DMS 273 treated with DMSO at 0.1 percent for 48 hours (cell line): ENCODE results near the gene AFAP1.

ENCODE experiments used
- DNase-seq: peaks from one replicate; lab custom pipeline; 2025; lab: John Stamatoyannopoulos, UW

Gene AFAP1

GRCh38 chr4:7716010-7716721 lies 223.5 kb downstream of the AFAP1 start:
- DNase-seq: no peak

- DNase-seq: no peak
Measured at GRCh38 chr4:7715271-7716009, 224.2 kb downstream of the AFAP1 start.

GRCh38 chr4:7714738-7715137 lies 224.9 kb downstream of the AFAP1 start:
- DNase-seq: no peak

GRCh38 chr4:7714176-7714575 lies 225.5 kb downstream of the AFAP1 start:
- DNase-seq: no peak

GRCh38 chr4:7713757-7714156 lies 225.9 kb downstream of the AFAP1 start:
- DNase-seq: no peak

- no peak for DNase-seq
Measured at GRCh38 chr4:7712021-7712671, 227.5 kb downstream of the AFAP1 start.

- no peak for DNase-seq
Measured at GRCh38 chr4:7711307-7711963, 228.2 kb downstream of the AFAP1 start.

- DNase-seq: no peak
Measured at GRCh38 chr4:7710576-7711306, 228.9 kb downstream of the AFAP1 start.

GRCh38 chr4:7710126-7710525 lies 229.5 kb downstream of the AFAP1 start:
- no peak for DNase-seq

GRCh38 chr4:7709431-7709830 lies 230.2 kb downstream of the AFAP1 start:
- DNase-seq: no peak

GRCh38 chr4:7708981-7709380 lies 230.7 kb downstream of the AFAP1 start:
- no peak for DNase-seq
